Measurements from ENCODE around the gene NANOS3.
"Not testable (repeated sequence)": the region's sequence is repeated elsewhere in the genome, so short reads cannot be mapped to it uniquely, and the experiment has no call there.

NANOS3 gene

DNA sequence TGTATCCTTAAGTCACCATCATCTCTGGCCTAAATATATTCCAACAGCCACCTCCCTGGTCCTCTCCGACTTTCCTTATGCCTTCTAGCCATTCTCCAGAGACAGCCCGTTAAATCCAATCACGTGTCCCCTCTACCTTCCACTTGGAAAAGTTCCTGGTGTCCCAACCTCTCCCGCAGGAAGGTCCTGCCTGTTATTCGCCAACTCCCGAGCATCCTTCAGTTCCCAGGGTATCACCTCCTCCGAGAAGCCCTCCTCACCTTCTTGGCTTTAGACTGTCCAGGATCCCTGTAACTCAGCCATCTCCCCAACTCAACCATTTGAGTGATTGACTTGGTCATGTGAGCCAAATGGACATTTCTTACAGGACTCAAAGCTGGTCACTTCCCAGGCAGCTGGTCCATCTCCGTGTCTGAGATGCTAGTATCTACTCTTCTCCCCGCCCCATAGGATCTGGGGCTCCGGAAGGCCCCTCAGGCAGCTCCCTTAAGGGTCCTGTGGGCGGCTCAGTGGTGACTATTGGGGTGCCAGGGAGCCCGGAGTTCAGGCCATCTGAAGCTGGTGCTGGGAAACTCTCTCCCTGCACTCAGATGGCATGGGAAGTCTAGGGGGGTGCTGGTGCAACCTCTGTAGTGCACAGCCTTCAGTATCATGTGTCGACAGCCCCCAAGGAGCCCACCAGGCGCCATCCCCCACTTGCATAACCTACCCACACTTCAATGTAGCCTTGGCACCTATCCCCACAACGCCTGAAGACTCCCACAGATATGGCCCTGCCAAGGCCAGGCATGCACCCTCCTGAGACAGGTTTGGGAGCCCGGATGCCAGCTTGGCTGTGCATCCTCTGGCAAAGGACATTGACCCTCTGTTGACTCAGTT is 27.9 kb upstream of the NANOS3 start:
- H3K27me3 ChIP-seq (ENCODE audit: insufficient read depth, low read length): no peaks in the 10 kb centered on the region
- H3K4me1 ChIP-seq (ENCODE audit: insufficient read depth, low read length): peaks cover 32% of the 10 kb centered on the region
- H3K4me3 ChIP-seq (ENCODE audit: low read length): no peak overlapping the region
- no peak overlapping the region for H2AFZ ChIP-seq (ENCODE audit: low read depth, low read length)
- no peaks in the 10 kb centered on the region for H3K9me3 ChIP-seq (ENCODE audit: low read length)
- H3K36me3 ChIP-seq (ENCODE audit: insufficient read depth, low read length): no peaks in the 10 kb centered on the region

DNA sequence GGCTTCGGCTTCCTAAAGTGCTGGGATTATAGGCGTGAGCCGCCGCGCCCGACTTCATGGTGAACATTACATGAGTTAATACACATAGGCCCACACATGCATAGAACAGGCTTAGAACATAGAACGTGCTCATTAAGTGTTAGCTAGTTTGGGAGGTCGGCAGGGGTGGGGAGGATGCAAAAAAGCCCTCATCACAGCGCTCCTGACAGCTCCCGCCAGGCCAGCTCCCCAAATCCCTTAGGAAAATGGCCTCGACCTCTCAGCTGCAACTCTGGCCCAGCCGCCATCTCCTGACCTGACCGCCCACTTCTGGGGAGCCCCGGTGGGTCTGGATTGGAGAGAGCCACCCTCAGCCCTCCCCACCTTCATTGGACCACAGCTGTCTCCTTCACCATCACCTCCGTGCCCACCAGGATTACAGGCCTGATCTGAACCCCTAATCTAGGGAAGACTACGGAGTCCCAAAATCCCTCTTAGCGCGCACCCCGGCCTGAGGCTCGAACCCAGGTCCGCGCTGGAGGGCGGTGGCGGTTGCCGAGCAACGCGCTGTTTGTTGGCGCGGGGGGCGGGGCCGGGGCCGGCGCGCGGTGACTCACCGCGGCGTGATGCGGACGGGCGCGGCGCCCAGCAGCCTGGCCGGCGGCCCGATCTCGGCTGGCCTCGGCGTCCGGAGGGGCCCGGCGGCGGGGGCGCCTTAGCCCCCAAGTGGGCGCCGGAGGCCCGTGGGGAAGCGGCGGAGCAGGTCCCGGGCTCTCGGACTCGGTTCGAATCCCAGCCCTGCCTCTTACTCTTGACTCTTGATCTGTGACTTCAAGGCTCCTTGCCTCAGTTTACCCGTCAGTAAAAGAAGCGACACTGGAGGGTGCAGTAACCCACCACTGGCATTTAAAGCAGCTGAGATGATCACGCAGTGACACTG is 26.7 kb upstream of the NANOS3 start:
- Histone ChIP-seq H2AFZ (ENCODE audit: low read depth, low read length) (no peak overlapping the region), H3K36me3 (ENCODE audit: insufficient read depth, low read length) (no peaks in the 10 kb centered on the region), H3K4me3 (ENCODE audit: low read length) (no peak overlapping the region), H3K27me3 (ENCODE audit: insufficient read depth, low read length) (no peaks in the 10 kb centered on the region), H3K9me3 (ENCODE audit: low read length) (no peaks in the 10 kb centered on the region), H3K4me1 (ENCODE audit: insufficient read depth, low read length) (peaks cover 28% of the 10 kb centered on the region)

DNA sequence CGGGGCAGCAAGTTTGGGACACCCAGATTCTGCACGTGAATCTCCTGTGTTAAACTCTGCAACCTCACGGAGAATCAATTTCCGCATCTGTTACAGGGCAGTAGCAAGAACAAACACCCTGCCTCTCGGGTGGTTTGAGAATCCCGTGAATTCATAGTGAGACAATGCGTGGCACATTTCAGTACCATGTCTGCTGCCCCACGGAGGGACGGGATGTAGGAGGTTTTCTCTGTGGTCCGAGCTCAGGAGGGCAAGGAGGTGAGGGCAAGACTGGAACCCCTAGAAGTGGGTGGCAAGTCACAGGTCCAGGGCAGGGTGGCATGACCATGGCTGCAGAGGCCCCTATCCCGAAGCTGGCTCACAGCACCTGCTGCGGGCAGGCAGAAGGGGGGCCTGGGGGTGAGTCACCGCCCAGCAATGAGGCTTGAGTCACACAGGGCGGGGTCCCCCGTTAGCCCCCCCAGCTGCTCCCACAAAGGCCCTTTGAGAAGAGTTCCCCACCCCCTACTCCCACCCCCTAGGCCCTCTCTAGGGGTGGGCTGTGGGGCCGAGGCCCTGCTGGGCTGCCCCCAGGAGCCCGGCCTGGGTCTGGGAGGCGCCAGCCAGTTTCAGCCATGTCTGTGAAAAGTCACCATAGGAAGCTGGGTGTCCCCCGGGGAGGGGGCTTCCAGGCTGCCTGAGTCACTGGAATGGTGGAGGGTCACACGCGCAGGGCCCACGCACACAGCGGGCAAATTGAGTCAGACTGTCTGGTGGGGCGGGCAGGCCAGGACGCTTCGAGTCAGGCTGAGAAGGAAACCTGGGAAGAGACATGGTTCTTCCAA is 25.8 kb upstream of the NANOS3 start:
- Histone ChIP-seq H3K4me3 (ENCODE audit: low read length) (no peak overlapping the region), H3K4me1 (ENCODE audit: insufficient read depth, low read length) (peaks cover 26% of the 10 kb centered on the region), H2AFZ (ENCODE audit: low read depth, low read length) (no peak overlapping the region), H3K36me3 (ENCODE audit: insufficient read depth, low read length) (no peaks in the 10 kb centered on the region), H3K9me3 (ENCODE audit: low read length) (no peaks in the 10 kb centered on the region), H3K27me3 (ENCODE audit: insufficient read depth, low read length) (no peaks in the 10 kb centered on the region)

DNA sequence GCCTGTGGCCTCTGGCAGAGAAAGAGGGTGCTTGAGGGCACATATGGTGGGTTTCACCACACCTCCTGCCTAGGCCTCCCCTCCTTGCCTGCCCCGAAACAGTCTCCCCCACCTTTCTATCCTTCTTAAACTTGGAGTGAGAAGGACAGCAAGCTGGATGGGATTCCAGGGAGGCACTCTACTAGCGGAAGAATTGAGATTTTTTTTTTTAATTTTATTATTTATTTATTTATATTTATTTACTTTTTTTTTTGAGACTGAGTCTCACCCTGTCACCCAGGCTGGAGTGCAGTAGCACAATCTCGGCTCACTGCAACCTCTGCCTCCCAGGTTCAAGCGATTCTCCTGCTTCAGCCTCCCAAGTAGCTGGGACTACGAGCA is 25.2 kb upstream of the NANOS3 start:
- H3K36me3 ChIP-seq (ENCODE audit: insufficient read depth, low read length); H3K4me3 ChIP-seq (ENCODE audit: low read length); H2AFZ ChIP-seq (ENCODE audit: low read depth, low read length); H3K9me3 ChIP-seq (ENCODE audit: low read length); H3K27me3 ChIP-seq (ENCODE audit: insufficient read depth, low read length): not testable (repeated sequence)
- H3K4me1 ChIP-seq (ENCODE audit: insufficient read depth, low read length): peaks cover 20% of the 10 kb centered on the region

DNA sequence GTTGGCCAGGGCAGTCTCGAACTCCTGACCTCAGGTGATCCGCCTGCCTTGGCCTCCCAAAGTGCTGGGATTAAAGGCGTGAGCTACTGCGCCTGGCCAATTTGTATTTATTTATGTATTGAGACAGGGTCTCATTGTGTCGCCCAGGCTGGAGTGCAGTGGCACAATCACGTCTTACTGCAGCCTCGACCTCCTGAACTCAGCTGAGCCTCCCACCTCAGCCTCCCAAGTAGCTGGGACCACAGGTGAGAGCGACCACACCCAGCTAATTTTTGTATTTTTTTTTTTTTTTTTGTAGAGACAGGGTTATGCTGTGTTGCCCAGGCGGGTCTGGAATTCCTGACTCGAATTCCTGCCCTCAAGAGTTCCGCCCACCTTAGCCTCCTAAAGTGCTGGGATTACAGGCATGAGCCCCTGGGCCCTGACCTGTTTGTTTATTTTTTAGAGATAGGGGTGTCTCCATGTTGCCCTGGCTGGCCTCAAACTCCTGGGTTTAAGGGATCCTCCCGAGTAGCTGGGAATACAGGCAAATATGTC is 24.7 kb upstream of the NANOS3 start:
- H3K4me3 ChIP-seq (ENCODE audit: low read length); H3K36me3 ChIP-seq (ENCODE audit: insufficient read depth, low read length); H3K9me3 ChIP-seq (ENCODE audit: low read length); H3K27me3 ChIP-seq (ENCODE audit: insufficient read depth, low read length); H2AFZ ChIP-seq (ENCODE audit: low read depth, low read length): not testable (repeated sequence)
- peaks cover 16% of the 10 kb centered on the region for H3K4me1 ChIP-seq (ENCODE audit: insufficient read depth, low read length)

DNA sequence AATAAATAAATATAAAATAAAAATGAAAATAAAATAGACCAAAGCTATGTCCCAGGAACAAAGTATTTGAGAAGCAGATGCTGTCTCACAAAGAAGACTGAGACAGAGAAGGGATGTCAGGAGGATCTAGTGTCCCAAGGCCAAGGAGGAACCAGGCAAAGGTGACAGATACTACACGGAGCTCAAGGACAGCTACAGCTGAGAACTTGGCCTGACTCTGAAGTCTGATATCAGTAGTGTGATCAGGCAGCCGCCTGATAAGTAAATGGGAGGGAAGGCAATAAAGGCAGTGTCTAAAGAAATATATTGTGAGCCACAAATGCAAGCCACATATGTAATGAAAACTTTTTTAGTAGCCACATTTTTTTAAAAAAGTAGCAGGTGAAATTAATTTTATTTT is 20.4 kb upstream of the NANOS3 start:
- Histone ChIP-seq H3K9me3 (ENCODE audit: low read length) (no peaks in the 10 kb centered on the region), H3K36me3 (ENCODE audit: insufficient read depth, low read length) (no peaks in the 10 kb centered on the region), H3K4me1 (ENCODE audit: insufficient read depth, low read length) (peaks cover 3% of the 10 kb centered on the region), H2AFZ (ENCODE audit: low read depth, low read length) (no peak overlapping the region), H3K27me3 (ENCODE audit: insufficient read depth, low read length) (no peaks in the 10 kb centered on the region), H3K4me3 (ENCODE audit: low read length) (no peak overlapping the region)

DNA sequence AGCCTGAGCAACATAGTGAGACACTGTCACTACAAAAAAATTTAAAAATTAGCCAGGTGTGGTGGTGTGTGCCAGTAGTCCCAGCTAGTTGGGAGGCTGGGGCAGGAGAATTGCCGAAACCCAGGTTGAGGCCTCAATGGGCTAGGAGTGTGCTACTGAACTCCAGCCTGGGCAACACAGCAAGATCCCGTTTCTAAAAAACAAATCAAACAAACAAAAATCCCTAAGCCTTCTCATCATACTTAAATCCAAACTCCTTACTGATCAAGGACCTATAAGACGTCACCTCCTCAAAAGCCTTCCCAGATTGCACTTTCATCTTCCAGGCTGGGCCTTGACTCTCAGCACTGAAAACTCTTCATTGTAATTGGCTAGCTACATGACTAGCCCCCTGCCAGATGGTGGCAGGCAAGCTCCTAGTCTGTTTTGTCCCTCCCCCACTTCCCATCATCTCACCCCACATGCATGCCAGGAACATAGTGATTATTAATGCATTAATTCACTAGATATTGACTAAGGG is 17.5 kb upstream of the NANOS3 start:
- Histone ChIP-seq H3K27me3 (ENCODE audit: insufficient read depth, low read length) (peaks cover 8% of the 10 kb centered on the region), H3K36me3 (ENCODE audit: insufficient read depth, low read length) (no peaks in the 10 kb centered on the region), H3K4me3 (ENCODE audit: low read length) (no peak overlapping the region), H3K9me3 (ENCODE audit: low read length) (no peaks in the 10 kb centered on the region), H2AFZ (ENCODE audit: low read depth, low read length) (no peak overlapping the region), H3K4me1 (ENCODE audit: insufficient read depth, low read length) (peaks cover 8% of the 10 kb centered on the region)

DNA sequence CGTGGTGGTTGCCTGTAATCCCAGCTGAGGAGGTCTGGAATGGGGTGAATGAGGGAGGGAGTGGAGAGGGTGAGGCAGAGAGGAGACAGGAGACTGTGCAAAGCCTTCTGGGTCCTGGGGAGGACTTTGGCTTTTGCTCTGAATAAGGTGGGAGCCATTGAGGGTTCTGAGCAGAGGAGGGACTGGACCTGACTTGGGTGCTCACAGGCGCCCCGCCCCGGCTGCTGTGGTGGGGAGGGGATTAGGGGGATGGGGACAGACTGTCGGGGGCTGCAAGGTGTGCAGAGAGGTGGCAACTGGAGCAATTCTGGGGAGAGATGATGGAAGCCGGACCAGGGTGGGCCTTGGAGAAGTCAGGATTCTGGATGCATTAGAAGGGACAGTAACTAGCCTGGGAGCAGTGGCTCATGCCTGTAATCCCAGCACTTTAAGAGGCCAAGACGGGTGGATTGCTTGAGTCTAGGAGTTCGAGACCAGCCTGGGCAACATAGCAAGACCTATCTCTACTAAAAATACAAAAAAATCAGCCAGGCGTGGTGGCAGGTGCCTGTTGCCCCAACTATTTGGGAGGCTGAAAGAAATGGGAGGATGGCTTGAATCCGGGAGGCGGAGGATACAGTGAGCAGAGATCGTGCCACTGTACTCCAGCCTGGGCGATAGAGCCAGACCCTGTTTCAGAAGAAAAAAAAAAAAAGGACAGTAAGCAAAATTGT is 16.1 kb upstream of the NANOS3 start:
- Histone ChIP-seq H2AFZ (ENCODE audit: low read depth, low read length) (no peak overlapping the region), H3K36me3 (ENCODE audit: insufficient read depth, low read length) (no peaks in the 10 kb centered on the region), H3K4me3 (ENCODE audit: low read length) (no peak overlapping the region), H3K4me1 (ENCODE audit: insufficient read depth, low read length) (peaks cover 12% of the 10 kb centered on the region), H3K27me3 (ENCODE audit: insufficient read depth, low read length) (peaks cover 13% of the 10 kb centered on the region), H3K9me3 (ENCODE audit: low read length) (no peaks in the 10 kb centered on the region)

DNA sequence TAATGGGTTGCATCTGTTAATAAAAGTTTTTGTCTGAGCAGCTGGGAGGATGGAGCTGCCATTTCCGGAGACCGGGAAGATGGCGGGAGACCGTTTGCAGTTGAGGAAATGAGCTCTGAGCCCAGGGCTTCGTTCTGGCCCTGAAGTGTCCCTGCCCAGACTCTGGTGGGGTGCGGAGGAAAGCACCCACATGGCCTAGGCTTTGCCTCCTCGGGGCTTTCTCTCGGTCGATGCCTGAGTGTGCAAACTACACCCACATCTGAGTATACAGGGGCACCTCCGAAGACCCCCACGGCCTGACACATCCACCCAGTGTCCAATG is 15.6 kb upstream of the NANOS3 start:
- no peaks in the 10 kb centered on the region for H3K9me3 ChIP-seq (ENCODE audit: low read length)
- peak overlapping the region; percentile 70 for H2AFZ ChIP-seq (ENCODE audit: low read depth, low read length)
- no peak overlapping the region for H3K4me3 ChIP-seq (ENCODE audit: low read length)
- H3K27me3 ChIP-seq (ENCODE audit: insufficient read depth, low read length): peaks cover 18% of the 10 kb centered on the region
- no peaks in the 10 kb centered on the region for H3K36me3 ChIP-seq (ENCODE audit: insufficient read depth, low read length)
- peaks cover 17% of the 10 kb centered on the region for H3K4me1 ChIP-seq (ENCODE audit: insufficient read depth, low read length)

DNA sequence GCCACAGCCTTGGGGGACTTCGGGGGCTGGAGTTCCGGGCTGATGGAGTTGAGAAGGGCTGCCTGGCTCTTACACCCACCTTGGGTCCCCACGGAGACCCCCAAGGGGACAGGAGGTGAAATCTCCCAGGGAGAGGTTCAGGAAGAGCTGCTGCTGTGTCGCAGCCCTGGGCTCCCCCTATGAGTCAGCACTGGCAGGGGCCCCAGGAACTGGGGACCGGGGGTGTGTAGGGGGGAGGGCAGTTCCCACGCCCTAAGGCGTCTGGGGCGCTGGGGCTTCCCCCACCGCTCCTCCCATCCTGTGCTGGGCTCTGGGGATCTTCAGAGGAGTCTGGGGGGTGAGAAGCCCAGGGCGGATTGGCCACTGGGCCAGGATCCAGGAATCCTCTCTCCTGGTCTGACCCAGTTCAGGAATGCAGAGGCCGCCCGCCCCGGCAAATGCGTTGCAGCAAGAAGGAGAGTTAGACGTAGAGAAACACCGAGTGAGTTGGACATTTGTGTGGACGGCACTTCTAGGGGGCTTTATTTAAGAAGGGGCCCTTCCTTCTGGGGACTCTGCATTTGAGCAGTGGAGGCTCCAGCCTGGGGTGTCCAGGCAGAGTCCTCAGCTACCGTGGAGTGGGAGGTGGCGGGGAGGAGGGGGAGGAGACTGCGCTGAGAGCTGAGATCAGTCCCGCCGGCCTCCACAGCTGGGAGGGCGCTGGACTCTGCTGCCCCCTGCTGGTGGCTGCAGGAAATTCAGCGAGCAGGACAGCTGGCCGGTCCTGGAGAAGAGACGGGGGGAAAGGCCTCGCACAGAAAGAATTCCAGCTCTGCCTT is 15.0 kb upstream of the NANOS3 start:
- Histone ChIP-seq H3K4me1 (ENCODE audit: insufficient read depth, low read length) (peaks cover 18% of the 10 kb centered on the region), H3K4me3 (ENCODE audit: low read length) (peak overlapping the region; percentile 23), H3K27me3 (ENCODE audit: insufficient read depth, low read length) (peaks cover 21% of the 10 kb centered on the region), H3K36me3 (ENCODE audit: insufficient read depth, low read length) (no peaks in the 10 kb centered on the region), H3K9me3 (ENCODE audit: low read length) (no peaks in the 10 kb centered on the region), H2AFZ (ENCODE audit: low read depth, low read length) (peak overlapping the region; percentile 70)

DNA sequence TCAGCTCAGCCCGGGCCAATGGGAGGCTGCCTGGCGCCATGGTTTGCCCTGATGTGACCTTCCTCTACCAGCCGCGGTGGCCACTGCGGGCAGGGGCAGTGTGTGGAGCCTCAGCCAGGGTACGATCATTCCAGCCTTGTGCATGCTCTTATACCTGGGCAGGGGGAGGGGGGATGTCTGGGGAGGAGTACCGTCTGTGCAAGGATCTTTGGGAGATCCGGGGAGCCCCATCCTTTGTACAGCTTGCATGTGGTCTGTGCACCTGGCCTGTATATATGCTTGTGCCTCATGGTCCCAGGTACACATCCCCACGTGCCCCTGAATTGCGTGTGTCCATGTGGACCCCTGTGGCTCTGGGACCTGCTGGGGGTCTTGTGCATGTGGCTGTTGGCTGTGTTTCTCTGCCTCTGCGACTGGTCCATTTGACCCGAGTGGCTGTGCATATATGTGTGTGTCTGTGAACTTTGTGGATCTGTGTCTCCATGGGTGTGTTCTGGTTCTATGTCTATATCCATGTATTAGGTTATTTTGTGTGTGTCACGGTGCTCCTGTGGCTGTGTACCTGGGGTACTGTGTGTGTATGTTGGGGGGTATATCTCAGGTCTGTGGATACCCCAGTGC is 12.8 kb upstream of the NANOS3 start:
- Histone ChIP-seq H3K27me3 (ENCODE audit: insufficient read depth, low read length) (peaks cover 24% of the 10 kb centered on the region), H3K36me3 (ENCODE audit: insufficient read depth, low read length) (no peaks in the 10 kb centered on the region), H3K4me3 (ENCODE audit: low read length) (no peak overlapping the region), H3K4me1 (ENCODE audit: insufficient read depth, low read length) (peaks cover 18% of the 10 kb centered on the region), H3K9me3 (ENCODE audit: low read length) (no peaks in the 10 kb centered on the region), H2AFZ (ENCODE audit: low read depth, low read length) (no peak overlapping the region)
